Erythroblast (primary cell): ENCODE results near the gene ECHS1.

Source experiments
- GATA1 ChIP-seq: IDR thresholded peaks from 2 replicates; pipeline ENCODE4 v1.6.1; 2011; ENCODE audit warnings: low read depth, mild to moderate bottlenecking, control low read depth, low read length, moderate library complexity
- POLR2A ChIP-seq: IDR thresholded peaks from 2 replicates; pipeline ENCODE4 v1.6.1; 2011; ENCODE audit warnings: mild to moderate bottlenecking, low read length

DNA sequence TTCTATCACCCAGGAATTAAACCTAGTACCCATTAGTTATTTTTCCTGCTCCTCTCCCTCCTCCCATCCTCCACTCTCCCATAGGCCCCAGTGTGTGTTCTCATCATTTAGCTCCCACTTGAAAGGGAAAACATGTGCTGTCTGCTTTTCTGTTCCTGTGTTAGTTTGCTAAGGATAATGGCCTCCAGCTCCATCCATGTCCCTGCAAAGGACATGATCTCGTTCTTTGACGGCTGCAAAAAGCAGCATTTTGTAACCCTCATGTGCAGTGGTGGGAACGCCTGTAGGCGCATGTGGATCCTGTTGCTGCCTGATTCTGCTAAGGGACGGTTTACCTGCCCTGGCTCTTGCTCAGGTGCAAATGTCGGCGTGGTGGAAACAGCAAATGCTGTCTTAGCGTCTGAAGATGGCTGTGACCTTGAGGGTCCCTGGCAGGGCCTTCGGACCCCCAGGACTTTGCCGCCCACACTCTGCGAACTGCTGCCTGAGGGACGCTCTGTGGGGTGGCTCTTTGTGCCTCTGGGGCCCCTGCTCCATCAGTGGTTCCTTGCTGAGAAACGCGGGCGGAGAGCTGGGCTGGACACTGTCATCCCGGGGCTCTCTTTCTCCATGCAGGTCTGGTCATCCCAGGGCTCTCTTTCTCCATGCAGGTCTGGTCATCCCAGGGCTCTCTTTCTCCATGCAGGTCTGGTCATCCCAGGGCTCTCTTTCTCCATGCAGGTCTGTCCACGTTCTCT, 15.2 kb upstream of the ECHS1 start:
- TF ChIP-seq POLR2A (no peak), GATA1 (no peak)
